GM23338 (cell line): ENCODE results near the gene MGLL. TPM values are rescaled to one million over a fixed set of nuclear protein-coding genes. Genes with fewer than 3 reads are reported as not detected.

Source experiments
- ATAC-seq: fragments of 200-7000 bp; cut with Tn5 transposase; 3 replicates; pipeline ENCODE4 v1.9.1; 2020
- DNase-seq: peaks from one replicate; pipeline ENCODE4 v3.0.0-alpha.2; 2015; ENCODE audit warnings: low spot score
- H2AFZ ChIP-seq: fragments of 200-600 bp; sonication (generic); 2 replicates; pipeline ENCODE4 v1.8.0; 2016; ENCODE audit warnings: antibody characterized with exemption, mild to moderate bottlenecking, moderate library complexity
- H3F3A ChIP-seq: fragments of 200-600 bp; sonication (generic); replicated peaks from 2 replicates; pipeline ENCODE4 v1.8.0; 2017; ENCODE audit warnings: antibody characterized with exemption, mixed run types, low read depth
- H3K27ac ChIP-seq: fragments of 200-600 bp; sonication (generic); 2 replicates; pipeline ENCODE4 v1.6.1; 2016; ENCODE audit warnings: low read depth
- H3K27me3 ChIP-seq: fragments of 200-600 bp; sonication (generic); 2 replicates; pipeline ENCODE4 v1.8.0; 2016; ENCODE audit warnings: mild to moderate bottlenecking, mixed run types, moderate library complexity; ENCODE audit not compliant: insufficient read depth
- H3K36me3 ChIP-seq: fragments of 200-600 bp; sonication (generic); 2 replicates; pipeline ENCODE4 v1.8.0; 2016; ENCODE audit warnings: mild to moderate bottlenecking; ENCODE audit not compliant: insufficient read depth
- H3K4me1 ChIP-seq: fragments of 200-600 bp; sonication (generic); 2 replicates; pipeline ENCODE4 v1.8.0; 2016; ENCODE audit warnings: mild to moderate bottlenecking, moderate library complexity; ENCODE audit not compliant: insufficient read depth
- H3K4me2 ChIP-seq: fragments of 200-600 bp; sonication (generic); 2 replicates; pipeline ENCODE4 v1.7.1; 2017; ENCODE audit warnings: mixed run types
- H3K4me3 ChIP-seq: fragments of 200-600 bp; sonication (generic); 2 replicates; pipeline ENCODE4 v1.6.1; 2016; ENCODE audit warnings: mixed run types
- H3K79me2 ChIP-seq: fragments of 200-600 bp; sonication (generic); replicated peaks from 2 replicates; pipeline ENCODE4 v1.8.0; 2017; ENCODE audit warnings: mild to moderate bottlenecking; ENCODE audit not compliant: insufficient read depth
- H3K9me2 ChIP-seq: fragments of 200-600 bp; sonication (generic); 2 replicates; pipeline ENCODE4 v1.8.0; 2017; ENCODE audit not compliant: insufficient read depth
- H4K20me1 ChIP-seq: fragments of 200-600 bp; sonication (generic); replicated peaks from 2 replicates; pipeline ENCODE4 v1.8.0; 2017; ENCODE audit warnings: mild to moderate bottlenecking; ENCODE audit not compliant: insufficient read depth
- H3K27ac Mint-ChIP-seq: 2 replicates; pipeline ENCODE4 v1.8.0; 2020; ENCODE audit warnings: inconsistent platforms, mild to moderate bottlenecking, moderate library complexity, mixed read lengths
- H3K27me3 Mint-ChIP-seq: 3 replicates; pipeline ENCODE4 v1.8.0; 2022; ENCODE audit warnings: low read depth, mild to moderate bottlenecking, moderate library complexity, mixed read lengths, inconsistent platforms; ENCODE audit not compliant: insufficient read depth, poor library complexity
- H3K36me3 Mint-ChIP-seq: 3 replicates; pipeline ENCODE4 v1.8.0; 2021; ENCODE audit warnings: low read depth, mild to moderate bottlenecking, inconsistent platforms, moderate library complexity, mixed read lengths
- H3K4me1 Mint-ChIP-seq: 3 replicates; pipeline ENCODE4 v1.8.0; 2020; ENCODE audit warnings: mild to moderate bottlenecking, inconsistent platforms, mixed read lengths
- H3K4me3 Mint-ChIP-seq: 3 replicates; pipeline ENCODE4 v1.8.0; 2021; ENCODE audit warnings: moderate library complexity, mild to moderate bottlenecking, inconsistent platforms, mixed read lengths
- H3K9me3 Mint-ChIP-seq: 3 replicates; pipeline ENCODE4 v1.8.0; 2020; ENCODE audit warnings: moderate library complexity, mild to moderate bottlenecking, inconsistent platforms, mixed read lengths
- CREB1 ChIP-seq: fragments of 250-450 bp; sonication (Bioruptor Pico); IDR thresholded peaks from 2 replicates; pipeline ENCODE4 v1.5.0; 2020; ENCODE audit warnings: low read depth, mild to moderate bottlenecking, moderate library complexity
- EZH2 ChIP-seq: fragments of 200-600 bp; sonication (generic); IDR thresholded peaks from one replicate; pipeline ENCODE4 v1.8.0; 2017; ENCODE audit warnings: antibody characterized with exemption, mild to moderate bottlenecking, low read depth; ENCODE audit not compliant: unreplicated experiment
- EZH2phosphoT487 ChIP-seq: fragments of 200-600 bp; sonication (generic); IDR thresholded peaks from one replicate; pipeline ENCODE4 v1.8.1; 2018; ENCODE audit warnings: antibody characterized with exemption; ENCODE audit not compliant: unreplicated experiment
- JUNB ChIP-seq: IDR thresholded peaks from one replicate; pipeline ENCODE4 v1.6.1; 2016; ENCODE audit warnings: antibody characterized with exemption; ENCODE audit not compliant: unreplicated experiment
- NANOG ChIP-seq: IDR thresholded peaks from 2 replicates; pipeline ENCODE4 v1.6.1; 2016; ENCODE audit warnings: antibody characterized with exemption, borderline replicate concordance
- POLR2AphosphoS5 ChIP-seq: IDR thresholded peaks from 2 replicates; pipeline ENCODE4 v1.6.1; 2016; ENCODE audit warnings: antibody characterized with exemption, low read depth
- STAT1 ChIP-seq: IDR thresholded peaks from one replicate; pipeline ENCODE4 v1.6.1; 2016; ENCODE audit warnings: antibody characterized with exemption; ENCODE audit not compliant: unreplicated experiment
- ZNF114 ChIP-seq: fragments of 250-450 bp; sonication (Bioruptor Pico); IDR thresholded peaks from 2 replicates; pipeline ENCODE4 v1.5.0; 2020; ENCODE audit warnings: mild to moderate bottlenecking, moderate library complexity
- ZNF331 ChIP-seq: fragments of 250-450 bp; sonication (Bioruptor Pico); IDR thresholded peaks from 2 replicates; pipeline ENCODE4 v1.5.0; 2020; ENCODE audit warnings: low read depth, mild to moderate bottlenecking, moderate library complexity
- polyA plus RNA-seq: library from polyadenylated mRNA; unstranded; fragments of >200 nt; fragmentation: Nextera tagmentation; extraction: Ambion mirVana; gene quantifications from 2 replicates; pipeline ENCODE4 v1.2.1, GENCODE V29; 2016
- total RNA-seq: library from RNA; depleted of rRNA; stranded (reverse); fragments of >200 nt; shearing (Covaris generic); gene quantifications from 2 replicates; pipeline ENCODE4 v1.2.3, GENCODE V29; 2014
- TF ChIP-seq, protein P1 (sequence below): fragments of 250-450 bp; sonication (Bioruptor Pico); IDR thresholded peaks from 2 replicates; pipeline ENCODE4 v1.5.0; 2020; ENCODE audit warnings: mild to moderate bottlenecking, moderate library complexity
- TF ChIP-seq, protein P2 (sequence below): IDR thresholded peaks from 2 replicates; pipeline ENCODE4 v1.6.1; 2016; ENCODE audit warnings: antibody characterized with exemption
- TF ChIP-seq, protein P3 (sequence below): IDR thresholded peaks from one replicate; pipeline ENCODE4 v1.6.1; 2018; ENCODE audit warnings: antibody characterized with exemption; ENCODE audit not compliant: unreplicated experiment
- TF ChIP-seq, protein P4 (sequence below), 2 experiments: fragments of 200-600 bp in 1 of 2; sonication (generic) in 1 of 2; conservative IDR thresholded peaks; 2 replicates each; pipeline versions ENCODE4 v1.5.1 to v1.6.1; 2016 to 2017; ENCODE audit warnings: antibody characterized with exemption in 2 of 2, low read depth in 2 of 2, mild to moderate bottlenecking in 2 of 2, moderate library complexity in 1 of 2

Gene MGLL
- total and polyA plus RNA-seq, 2 experiments from 2014 or later = 0.71 to 0.83 TPM

DNA sequence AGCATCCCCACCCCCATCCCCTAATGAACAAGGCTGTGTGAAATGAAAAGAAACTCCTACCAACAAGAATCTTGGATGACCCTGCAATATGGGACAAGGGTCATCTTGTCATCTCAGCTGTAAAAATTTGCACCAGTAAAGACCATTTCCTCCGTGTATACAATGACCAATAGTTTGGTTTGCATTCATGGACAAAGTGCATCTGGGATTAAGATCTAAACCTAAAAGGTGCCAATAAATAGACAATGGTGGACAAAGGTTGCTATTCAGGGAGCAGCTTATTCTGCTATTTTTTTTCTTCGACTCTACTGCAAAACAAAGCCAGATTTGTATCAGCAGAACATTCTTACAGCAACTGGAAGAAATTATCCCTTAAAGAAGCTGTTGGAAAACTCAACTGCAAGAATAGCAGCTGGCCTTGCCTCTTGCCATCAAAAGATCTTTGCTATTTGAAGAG lies 8.0 kb downstream of the MGLL start:
- TF ChIP-seq EZH2phosphoT487 (no peak), ZNF114 (no peak), CREB1 (CRISPR knock-in tag) (no peak), NANOG (no peak), ZNF331 (CRISPR knock-in tag) (no peak), POLR2AphosphoS5 (no peak), EZH2 (no peak), STAT1 (no peak), JUNB (no peak)
- TF ChIP-seq, protein P1, sequence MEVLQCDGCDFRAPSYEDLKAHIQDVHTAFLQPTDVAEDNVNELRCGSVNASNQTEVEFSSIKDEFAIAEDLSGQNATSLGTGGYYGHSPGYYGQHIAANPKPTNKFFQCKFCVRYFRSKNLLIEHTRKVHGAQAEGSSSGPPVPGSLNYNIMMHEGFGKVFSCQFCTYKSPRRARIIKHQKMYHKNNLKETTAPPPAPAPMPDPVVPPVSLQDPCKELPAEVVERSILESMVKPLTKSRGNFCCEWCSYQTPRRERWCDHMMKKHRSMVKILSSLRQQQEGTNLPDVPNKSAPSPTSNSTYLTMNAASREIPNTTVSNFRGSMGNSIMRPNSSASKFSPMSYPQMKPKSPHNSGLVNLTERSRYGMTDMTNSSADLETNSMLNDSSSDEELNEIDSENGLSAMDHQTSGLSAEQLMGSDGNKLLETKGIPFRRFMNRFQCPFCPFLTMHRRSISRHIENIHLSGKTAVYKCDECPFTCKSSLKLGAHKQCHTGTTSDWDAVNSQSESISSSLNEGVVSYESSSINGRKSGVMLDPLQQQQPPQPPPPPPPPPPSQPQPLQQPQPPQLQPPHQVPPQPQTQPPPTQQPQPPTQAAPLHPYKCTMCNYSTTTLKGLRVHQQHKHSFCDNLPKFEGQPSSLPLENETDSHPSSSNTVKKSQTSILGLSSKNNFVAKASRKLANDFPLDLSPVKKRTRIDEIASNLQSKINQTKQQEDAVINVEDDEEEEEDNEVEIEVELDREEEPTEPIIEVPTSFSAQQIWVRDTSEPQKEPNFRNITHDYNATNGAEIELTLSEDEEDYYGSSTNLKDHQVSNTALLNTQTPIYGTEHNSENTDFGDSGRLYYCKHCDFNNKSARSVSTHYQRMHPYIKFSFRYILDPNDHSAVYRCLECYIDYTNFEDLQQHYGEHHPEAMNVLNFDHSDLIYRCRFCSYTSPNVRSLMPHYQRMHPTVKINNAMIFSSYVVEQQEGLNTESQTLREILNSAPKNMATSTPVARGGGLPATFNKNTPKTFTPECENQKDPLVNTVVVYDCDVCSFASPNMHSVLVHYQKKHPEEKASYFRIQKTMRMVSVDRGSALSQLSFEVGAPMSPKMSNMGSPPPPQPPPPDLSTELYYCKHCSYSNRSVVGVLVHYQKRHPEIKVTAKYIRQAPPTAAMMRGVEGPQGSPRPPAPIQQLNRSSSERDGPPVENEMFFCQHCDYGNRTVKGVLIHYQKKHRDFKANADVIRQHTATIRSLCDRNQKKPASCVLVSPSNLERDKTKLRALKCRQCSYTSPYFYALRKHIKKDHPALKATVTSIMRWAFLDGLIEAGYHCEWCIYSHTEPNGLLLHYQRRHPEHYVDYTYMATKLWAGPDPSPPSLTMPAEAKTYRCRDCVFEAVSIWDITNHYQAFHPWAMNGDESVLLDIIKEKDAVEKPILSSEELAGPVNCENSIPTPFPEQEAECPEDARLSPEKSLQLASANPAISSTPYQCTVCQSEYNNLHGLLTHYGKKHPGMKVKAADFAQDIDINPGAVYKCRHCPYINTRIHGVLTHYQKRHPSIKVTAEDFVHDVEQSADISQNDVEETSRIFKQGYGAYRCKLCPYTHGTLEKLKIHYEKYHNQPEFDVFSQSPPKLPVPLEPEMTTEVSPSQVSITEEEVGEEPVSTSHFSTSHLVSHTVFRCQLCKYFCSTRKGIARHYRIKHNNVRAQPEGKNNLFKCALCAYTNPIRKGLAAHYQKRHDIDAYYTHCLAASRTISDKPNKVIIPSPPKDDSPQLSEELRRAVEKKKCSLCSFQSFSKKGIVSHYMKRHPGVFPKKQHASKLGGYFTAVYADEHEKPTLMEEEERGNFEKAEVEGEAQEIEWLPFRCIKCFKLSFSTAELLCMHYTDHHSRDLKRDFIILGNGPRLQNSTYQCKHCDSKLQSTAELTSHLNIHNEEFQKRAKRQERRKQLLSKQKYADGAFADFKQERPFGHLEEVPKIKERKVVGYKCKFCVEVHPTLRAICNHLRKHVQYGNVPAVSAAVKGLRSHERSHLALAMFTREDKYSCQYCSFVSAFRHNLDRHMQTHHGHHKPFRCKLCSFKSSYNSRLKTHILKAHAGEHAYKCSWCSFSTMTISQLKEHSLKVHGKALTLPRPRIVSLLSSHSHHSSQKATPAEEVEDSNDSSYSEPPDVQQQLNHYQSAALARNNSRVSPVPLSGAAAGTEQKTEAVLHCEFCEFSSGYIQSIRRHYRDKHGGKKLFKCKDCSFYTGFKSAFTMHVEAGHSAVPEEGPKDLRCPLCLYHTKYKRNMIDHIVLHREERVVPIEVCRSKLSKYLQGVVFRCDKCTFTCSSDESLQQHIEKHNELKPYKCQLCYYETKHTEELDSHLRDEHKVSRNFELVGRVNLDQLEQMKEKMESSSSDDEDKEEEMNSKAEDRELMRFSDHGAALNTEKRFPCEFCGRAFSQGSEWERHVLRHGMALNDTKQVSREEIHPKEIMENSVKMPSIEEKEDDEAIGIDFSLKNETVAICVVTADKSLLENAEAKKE = no peak
- TF ChIP-seq, protein P2, sequence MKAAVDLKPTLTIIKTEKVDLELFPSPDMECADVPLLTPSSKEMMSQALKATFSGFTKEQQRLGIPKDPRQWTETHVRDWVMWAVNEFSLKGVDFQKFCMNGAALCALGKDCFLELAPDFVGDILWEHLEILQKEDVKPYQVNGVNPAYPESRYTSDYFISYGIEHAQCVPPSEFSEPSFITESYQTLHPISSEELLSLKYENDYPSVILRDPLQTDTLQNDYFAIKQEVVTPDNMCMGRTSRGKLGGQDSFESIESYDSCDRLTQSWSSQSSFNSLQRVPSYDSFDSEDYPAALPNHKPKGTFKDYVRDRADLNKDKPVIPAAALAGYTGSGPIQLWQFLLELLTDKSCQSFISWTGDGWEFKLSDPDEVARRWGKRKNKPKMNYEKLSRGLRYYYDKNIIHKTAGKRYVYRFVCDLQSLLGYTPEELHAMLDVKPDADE = no peak
- TF ChIP-seq, protein P3, sequence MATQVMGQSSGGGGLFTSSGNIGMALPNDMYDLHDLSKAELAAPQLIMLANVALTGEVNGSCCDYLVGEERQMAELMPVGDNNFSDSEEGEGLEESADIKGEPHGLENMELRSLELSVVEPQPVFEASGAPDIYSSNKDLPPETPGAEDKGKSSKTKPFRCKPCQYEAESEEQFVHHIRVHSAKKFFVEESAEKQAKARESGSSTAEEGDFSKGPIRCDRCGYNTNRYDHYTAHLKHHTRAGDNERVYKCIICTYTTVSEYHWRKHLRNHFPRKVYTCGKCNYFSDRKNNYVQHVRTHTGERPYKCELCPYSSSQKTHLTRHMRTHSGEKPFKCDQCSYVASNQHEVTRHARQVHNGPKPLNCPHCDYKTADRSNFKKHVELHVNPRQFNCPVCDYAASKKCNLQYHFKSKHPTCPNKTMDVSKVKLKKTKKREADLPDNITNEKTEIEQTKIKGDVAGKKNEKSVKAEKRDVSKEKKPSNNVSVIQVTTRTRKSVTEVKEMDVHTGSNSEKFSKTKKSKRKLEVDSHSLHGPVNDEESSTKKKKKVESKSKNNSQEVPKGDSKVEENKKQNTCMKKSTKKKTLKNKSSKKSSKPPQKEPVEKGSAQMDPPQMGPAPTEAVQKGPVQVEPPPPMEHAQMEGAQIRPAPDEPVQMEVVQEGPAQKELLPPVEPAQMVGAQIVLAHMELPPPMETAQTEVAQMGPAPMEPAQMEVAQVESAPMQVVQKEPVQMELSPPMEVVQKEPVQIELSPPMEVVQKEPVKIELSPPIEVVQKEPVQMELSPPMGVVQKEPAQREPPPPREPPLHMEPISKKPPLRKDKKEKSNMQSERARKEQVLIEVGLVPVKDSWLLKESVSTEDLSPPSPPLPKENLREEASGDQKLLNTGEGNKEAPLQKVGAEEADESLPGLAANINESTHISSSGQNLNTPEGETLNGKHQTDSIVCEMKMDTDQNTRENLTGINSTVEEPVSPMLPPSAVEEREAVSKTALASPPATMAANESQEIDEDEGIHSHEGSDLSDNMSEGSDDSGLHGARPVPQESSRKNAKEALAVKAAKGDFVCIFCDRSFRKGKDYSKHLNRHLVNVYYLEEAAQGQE = no peak
- TF ChIP-seq, protein P4, sequence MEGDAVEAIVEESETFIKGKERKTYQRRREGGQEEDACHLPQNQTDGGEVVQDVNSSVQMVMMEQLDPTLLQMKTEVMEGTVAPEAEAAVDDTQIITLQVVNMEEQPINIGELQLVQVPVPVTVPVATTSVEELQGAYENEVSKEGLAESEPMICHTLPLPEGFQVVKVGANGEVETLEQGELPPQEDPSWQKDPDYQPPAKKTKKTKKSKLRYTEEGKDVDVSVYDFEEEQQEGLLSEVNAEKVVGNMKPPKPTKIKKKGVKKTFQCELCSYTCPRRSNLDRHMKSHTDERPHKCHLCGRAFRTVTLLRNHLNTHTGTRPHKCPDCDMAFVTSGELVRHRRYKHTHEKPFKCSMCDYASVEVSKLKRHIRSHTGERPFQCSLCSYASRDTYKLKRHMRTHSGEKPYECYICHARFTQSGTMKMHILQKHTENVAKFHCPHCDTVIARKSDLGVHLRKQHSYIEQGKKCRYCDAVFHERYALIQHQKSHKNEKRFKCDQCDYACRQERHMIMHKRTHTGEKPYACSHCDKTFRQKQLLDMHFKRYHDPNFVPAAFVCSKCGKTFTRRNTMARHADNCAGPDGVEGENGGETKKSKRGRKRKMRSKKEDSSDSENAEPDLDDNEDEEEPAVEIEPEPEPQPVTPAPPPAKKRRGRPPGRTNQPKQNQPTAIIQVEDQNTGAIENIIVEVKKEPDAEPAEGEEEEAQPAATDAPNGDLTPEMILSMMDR (conservative IDR thresholded peaks at IDR 0.05; ENCODE audit: low read depth in 2 of 2) = no peak
- Histone ChIP-seq H3K27me3 (no peaks in the 10 kb centered on the region), H3K4me2 (no peak overlapping the region), H3K9me2 (0 out of 2 replicates have a peak, but pooled peaks cover 3% of the 10 kb centered on the region), H3K4me3 (no peak overlapping the region), H4K20me1 (no peaks in the 10 kb centered on the region), H3K27ac (no peak overlapping the region), H3K4me1 (peaks cover 4% of the 10 kb centered on the region; the same call in 1 of the 2 replicates), H3K36me3 (no peaks in the 10 kb centered on the region), H3K79me2 (no peaks in the 10 kb centered on the region), H3F3A (no peaks in the 10 kb centered on the region), H2AFZ (no peak overlapping the region)
- Mint-ChIP-seq H3K36me3 (no peaks in the 10 kb centered on the region), H3K4me3 (no peak overlapping the region), H3K9me3 (no peaks in the 10 kb centered on the region; the same call in 2 of the 3 replicates), H3K4me1 (peaks cover 2% of the 10 kb centered on the region; the same call in 2 of the 3 replicates), H3K27me3 (peaks cover 21% of the 10 kb centered on the region), H3K27ac (no peak overlapping the region)
- no peak for ATAC-seq
- no peak for DNase-seq
